Trophoblast cell (in vitro differentiated cells and primary cell): ENCODE results near the gene RAB24.
A peak's percentile ranks its signal among the peaks of the same experiment; 100 is the strongest.

Source experiments
- DNase-seq, 2 donors: peaks; one replicate each; pipeline ENCODE4 v3.0.0-alpha.2; 2016
- H2AFZ ChIP-seq: 2 replicates; pipeline ENCODE4 v1.6.1; 2013; ENCODE audit warnings: low read length, moderate library complexity, mild to moderate bottlenecking; ENCODE audit not compliant: insufficient read depth, poor library complexity
- H2AK5ac ChIP-seq: 2 replicates; pipeline ENCODE4 v1.6.1; 2013; ENCODE audit warnings: mild to moderate bottlenecking, low read length
- H2BK120ac ChIP-seq: 2 replicates; pipeline ENCODE4 v1.6.1; 2013; ENCODE audit warnings: low read length, mild to moderate bottlenecking, moderate library complexity; ENCODE audit not compliant: insufficient read depth, poor library complexity
- H2BK12ac ChIP-seq: 2 replicates; pipeline ENCODE4 v1.6.1; 2013; ENCODE audit warnings: mild to moderate bottlenecking, low read length, moderate library complexity
- H2BK5ac ChIP-seq: 2 replicates; pipeline ENCODE4 v1.6.1; 2013; ENCODE audit warnings: low read length, low read depth, moderate library complexity, mild to moderate bottlenecking; ENCODE audit not compliant: poor library complexity
- H3K14ac ChIP-seq: 2 replicates; pipeline ENCODE4 v1.6.1; 2013; ENCODE audit warnings: mild to moderate bottlenecking, low read length
- H3K18ac ChIP-seq: 2 replicates; pipeline ENCODE4 v1.6.1; 2013; ENCODE audit warnings: mild to moderate bottlenecking, low read length
- H3K23ac ChIP-seq: 2 replicates; pipeline ENCODE4 v1.6.1; 2013; ENCODE audit warnings: low read length
- H3K27ac ChIP-seq: 2 replicates; pipeline ENCODE4 v1.5.1; 2013; ENCODE audit warnings: low read depth, mild to moderate bottlenecking, inconsistent platforms, low read length, moderate library complexity
- H3K27me3 ChIP-seq: 2 replicates; pipeline ENCODE4 v1.6.1; 2013; ENCODE audit warnings: inconsistent platforms, mild to moderate bottlenecking, low read length, moderate library complexity; ENCODE audit not compliant: insufficient read depth
- H3K36me3 ChIP-seq, 2 experiments: 1 replicate in 1 of 2; 2 replicates in 1 of 2; pipeline ENCODE4 v1.6.1; 2013; ENCODE audit warnings: low read length in 2 of 2, mild to moderate bottlenecking in 2 of 2, moderate library complexity in 1 of 2; ENCODE audit not compliant: insufficient read depth in 2 of 2, control insufficient read depth in 1 of 2
- H3K4ac ChIP-seq: 2 replicates; pipeline ENCODE4 v1.6.1; 2013; ENCODE audit warnings: low read depth, mild to moderate bottlenecking, low read length, moderate library complexity
- H3K4me1 ChIP-seq, 2 experiments: 1 replicate in 1 of 2; 2 replicates in 1 of 2; pipeline ENCODE4 v1.6.1; 2013; ENCODE audit warnings: low read length in 2 of 2, mild to moderate bottlenecking in 2 of 2, moderate library complexity in 1 of 2; ENCODE audit not compliant: insufficient read depth in 2 of 2, control insufficient read depth in 1 of 2
- H3K4me2 ChIP-seq: 2 replicates; pipeline ENCODE4 v1.6.1; 2013; ENCODE audit warnings: inconsistent platforms, mild to moderate bottlenecking, low read length, moderate library complexity
- H3K4me3 ChIP-seq: 2 replicates; pipeline ENCODE4 v1.5.1; 2013; ENCODE audit warnings: mild to moderate bottlenecking, low read depth, low read length, inconsistent platforms
- H3K79me1 ChIP-seq: one replicate; pipeline ENCODE4 v1.6.1; 2013; ENCODE audit warnings: low read length
- H3K79me2 ChIP-seq: 2 replicates; pipeline ENCODE4 v1.6.1; 2013; ENCODE audit warnings: low read length, mild to moderate bottlenecking; ENCODE audit not compliant: control insufficient read depth, insufficient read depth, poor library complexity
- H3K9ac ChIP-seq: 2 replicates; pipeline ENCODE4 v1.6.1; 2013; ENCODE audit warnings: mild to moderate bottlenecking, low read length
- H3K9me3 ChIP-seq: 2 replicates; pipeline ENCODE4 v1.6.1; 2013; ENCODE audit warnings: low read depth, mild to moderate bottlenecking, control low read depth, inconsistent platforms, low read length; ENCODE audit not compliant: insufficient read depth
- H4K12ac ChIP-seq: 2 replicates; pipeline ENCODE4 v1.6.1; 2013; ENCODE audit warnings: low read depth, mild to moderate bottlenecking, low read length, moderate library complexity
- H4K8ac ChIP-seq: 2 replicates; pipeline ENCODE4 v1.6.1; 2013; ENCODE audit warnings: low read depth, mild to moderate bottlenecking, low read length, moderate library complexity
- H4K91ac ChIP-seq: one replicate; pipeline ENCODE4 v1.6.1; 2013; ENCODE audit warnings: low read depth, mild to moderate bottlenecking, low read length, moderate library complexity
- WGBS: extraction: QIAGEN DNeasy Blood & Tissue Kit; methylation state at CpG from one replicate; pipeline ENCODE4 v1.1.7; 2013; ENCODE audit warnings: missing lambda C conversion rate; ENCODE audit not compliant: insufficient read length, insufficient coverage; ENCODE audit errors: extremely low coverage; 5-methylcytosine and 5-hydroxymethylcytosine counted together

Gene RAB24

GRCh38 chr5:177297922-177298321 is 5.6 kb downstream of the RAB24 start:
- H3K79me1 ChIP-seq, result no peaks in the 10 kb centered on the region
- H3K9ac ChIP-seq, result no peak overlapping the region
- no peak overlapping the region for H2AFZ ChIP-seq
- H3K18ac ChIP-seq, result no peak overlapping the region
- no peak overlapping the region for H4K91ac ChIP-seq
- H3K4me2 ChIP-seq, result no peak overlapping the region
- no CpG with 5 or more reads among the region's 2 CpGs for WGBS
- no peaks in the 10 kb centered on the region for H3K79me2 ChIP-seq
- H3K4me1 ChIP-seq, result peaks cover 17 to 30% of the 10 kb centered on the region in 2 experiments
- no peak overlapping the region for H3K27ac ChIP-seq
- no peak overlapping the region for H2BK120ac ChIP-seq
- H2BK5ac ChIP-seq, result no peak overlapping the region
- H3K9me3 ChIP-seq, result no peaks in the 10 kb centered on the region
- H3K27me3 ChIP-seq, result no peaks in the 10 kb centered on the region
- no peak overlapping the region for H4K8ac ChIP-seq
- H4K12ac ChIP-seq, result no peak overlapping the region
- H3K4me3 ChIP-seq, result no peak overlapping the region
- H2AK5ac ChIP-seq, result no peak overlapping the region
- peaks cover 33 to 45% of the 10 kb centered on the region in 2 experiments for H3K36me3 ChIP-seq
- H3K14ac ChIP-seq, result no peak overlapping the region
- no peak overlapping the region for H2BK12ac ChIP-seq
- H3K23ac ChIP-seq, result no peak overlapping the region
- no peak for DNase-seq
- H3K4ac ChIP-seq, result no peak overlapping the region

DNA sequence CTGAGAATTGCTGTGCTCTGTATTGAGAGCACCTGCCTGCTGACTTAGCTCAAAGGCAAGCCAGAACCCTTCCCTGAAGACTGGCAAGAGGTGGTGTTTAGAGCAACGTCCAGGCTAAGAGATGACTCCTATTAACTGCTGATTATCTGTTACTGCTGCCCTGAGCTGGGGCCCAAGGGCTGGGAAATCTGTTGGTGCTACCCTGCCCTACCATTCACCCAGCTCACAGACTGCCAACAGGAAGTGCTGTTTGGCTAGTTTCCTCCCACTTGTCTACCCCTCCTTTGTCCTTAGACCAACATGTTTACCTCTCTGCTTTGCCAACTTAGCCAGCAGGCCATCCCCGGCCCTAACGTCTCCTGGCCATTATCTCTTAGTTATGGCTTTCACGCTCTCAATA is 6.9 kb downstream of the RAB24 start:
- H4K8ac ChIP-seq, result no peak overlapping the region
- H4K12ac ChIP-seq, result peak overlapping the region; percentile 26
- no peak overlapping the region for H3K4me3 ChIP-seq
- H3K79me2 ChIP-seq, result no peaks in the 10 kb centered on the region
- no peak overlapping the region for H2AK5ac ChIP-seq
- H3K9ac ChIP-seq, result no peak overlapping the region
- H2BK120ac ChIP-seq, result no peak overlapping the region
- no peak overlapping the region for H2BK12ac ChIP-seq
- peaks cover 37 to 55% of the 10 kb centered on the region in 2 experiments for H3K36me3 ChIP-seq
- no peaks in the 10 kb centered on the region for H3K27me3 ChIP-seq
- no CpG with 5 or more reads among the region's 4 CpGs for WGBS
- no peaks in the 10 kb centered on the region for H3K9me3 ChIP-seq
- no peak overlapping the region for H2AFZ ChIP-seq
- no peak overlapping the region for H2BK5ac ChIP-seq
- H3K18ac ChIP-seq, result no peak overlapping the region
- H3K4me2 ChIP-seq, result no peak overlapping the region
- peaks cover 6 to 17% of the 10 kb centered on the region in 2 experiments for H3K4me1 ChIP-seq
- no peak overlapping the region for H3K4ac ChIP-seq
- no peak overlapping the region for H3K27ac ChIP-seq
- H3K14ac ChIP-seq, result no peak overlapping the region
- DNase-seq, result no peak
- no peak overlapping the region for H4K91ac ChIP-seq
- no peaks in the 10 kb centered on the region for H3K79me1 ChIP-seq
- H3K23ac ChIP-seq, result no peak overlapping the region

DNA sequence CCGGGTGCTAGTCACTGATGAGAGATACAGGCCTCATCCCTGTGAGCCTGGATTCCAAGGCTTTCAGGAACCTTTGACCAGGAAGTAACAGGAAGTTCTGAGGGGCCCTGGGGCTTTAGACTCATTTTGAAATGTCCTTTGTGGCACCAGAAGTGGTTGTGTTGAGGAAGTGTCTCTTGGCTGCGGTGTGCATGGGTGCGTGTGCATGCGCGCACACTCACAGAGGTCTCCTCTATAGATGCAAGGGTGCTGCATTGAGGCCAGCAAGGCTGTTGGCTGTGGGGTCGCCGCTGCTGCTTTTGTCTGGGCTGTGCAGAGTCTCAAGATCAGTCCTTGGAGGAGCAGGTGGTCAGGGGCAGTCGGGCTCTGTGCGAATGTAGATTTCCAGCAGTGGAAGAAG is 7.6 kb downstream of the RAB24 start:
- H4K12ac ChIP-seq, result no peak overlapping the region
- DNase-seq, result no peak
- no peak overlapping the region for H4K91ac ChIP-seq
- H3K9ac ChIP-seq, result no peak overlapping the region
- no peaks in the 10 kb centered on the region for H3K79me2 ChIP-seq
- H2AFZ ChIP-seq, result no peak overlapping the region
- no peaks in the 10 kb centered on the region for H3K27me3 ChIP-seq
- H3K27ac ChIP-seq, result no peak overlapping the region
- H3K4me1 ChIP-seq, result peaks cover 2 to 10% of the 10 kb centered on the region in 2 experiments
- no peak overlapping the region for H2BK120ac ChIP-seq
- H3K14ac ChIP-seq, result no peak overlapping the region
- no peak overlapping the region for H4K8ac ChIP-seq
- H2BK12ac ChIP-seq, result no peak overlapping the region
- WGBS, result no CpG with 5 or more reads among the region's 9 CpGs
- no peaks in the 10 kb centered on the region for H3K79me1 ChIP-seq
- peaks cover 37 to 55% of the 10 kb centered on the region in 2 experiments for H3K36me3 ChIP-seq
- no peak overlapping the region for H3K4ac ChIP-seq
- H3K9me3 ChIP-seq, result no peaks in the 10 kb centered on the region
- no peak overlapping the region for H3K4me3 ChIP-seq
- H2BK5ac ChIP-seq, result no peak overlapping the region
- H3K23ac ChIP-seq, result no peak overlapping the region
- H3K4me2 ChIP-seq, result no peak overlapping the region
- no peak overlapping the region for H2AK5ac ChIP-seq
- H3K18ac ChIP-seq, result no peak overlapping the region

- Histone ChIP-seq H2BK5ac (no peak overlapping the region), H3K79me2 (no peaks in the 10 kb centered on the region), H2AK5ac (no peak overlapping the region), H3K9ac (no peak overlapping the region), H2AFZ (no peak overlapping the region), H3K36me3 (peaks cover 37 to 57% of the 10 kb centered on the region in 2 experiments), H3K27ac (no peak overlapping the region), H4K8ac (no peak overlapping the region), H3K79me1 (no peaks in the 10 kb centered on the region), H3K4ac (no peak overlapping the region), H3K18ac (no peak overlapping the region), H3K27me3 (no peaks in the 10 kb centered on the region), H2BK12ac (no peak overlapping the region), H3K9me3 (no peaks in the 10 kb centered on the region), H2BK120ac (no peak overlapping the region), H3K23ac (no peak overlapping the region), H3K4me1 (peaks cover 0 to 1% of the 10 kb centered on the region in 2 experiments), H3K14ac (no peak overlapping the region), H4K12ac (no peak overlapping the region), H3K4me3 (no peak overlapping the region), H3K4me2 (no peak overlapping the region), H4K91ac (no peak overlapping the region)
- no peak for DNase-seq
- WGBS, result no CpG with 5 or more reads among the region's 3 CpGs
These were observed 8.9 kb downstream of the RAB24 start for GRCh38 chr5:177294632-177295031.
